Gastroesophageal sphincter (tissue), 4 donors: ENCODE data around the gene ITGA3. TPM values are rescaled to one million over a fixed set of nuclear protein-coding genes. Genes with fewer than 3 reads are reported as not detected.

Experiments used
- ATAC-seq: fragments of 150-250 bp; one replicate; pipeline ENCODE4 v1.9.1; 2016; ENCODE audit warnings: mild to moderate bottlenecking, moderate library complexity
- H3K27ac ChIP-seq, 4 donors: fragments of 200-600 bp; sonication (generic) in 3 of 4; 1 replicate in 3 of 4; 2 replicates in 1 of 4; pipeline ENCODE4 v1.5.1; 2016 to 2019
- H3K27me3 ChIP-seq: fragments of 200-600 bp; sonication (generic); one replicate; pipeline ENCODE4 v1.5.1; 2019
- H3K36me3 ChIP-seq, 2 donors: fragments of 200-600 bp; sonication (generic); one replicate each; pipeline ENCODE4 v1.5.1; 2019; ENCODE audit warnings: control low read depth in 1 of 2
- H3K4me1 ChIP-seq, 3 donors: fragments of 200-600 bp; sonication (generic); 1 replicate in 2 of 3; 2 replicates in 1 of 3; pipeline ENCODE4 v1.5.1; 2016 to 2019; ENCODE audit warnings: control low read depth in 2 of 3
- H3K4me3 ChIP-seq, 2 donors: fragments of 200-600 bp; sonication (generic); one replicate each; pipeline ENCODE4 v1.5.1; 2019; ENCODE audit warnings: mild to moderate bottlenecking in 1 of 2, moderate library complexity in 1 of 2
- H3K9me3 ChIP-seq, 3 donors: fragments of 200-600 bp; sonication (generic); one replicate each; pipeline ENCODE4 v1.5.1; 2017 to 2019; ENCODE audit warnings: control low read depth in 2 of 3
- EP300 ChIP-seq: sonication (generic); formaldehyde crosslinking; IDR thresholded peaks from one replicate; pipeline ENCODE4 v1.6.1; 2017; ENCODE audit warnings: antibody characterized with exemption, mild to moderate bottlenecking
- POLR2A ChIP-seq, 2 donors: fragments of 450-650 bp; IDR thresholded peaks; one replicate each; pipeline ENCODE4 v1.6.1; 2017; ENCODE audit warnings: antibody characterized with exemption in 2 of 2, mild to moderate bottlenecking in 2 of 2, moderate library complexity in 1 of 2
- POLR2AphosphoS5 ChIP-seq: sonication (generic); formaldehyde crosslinking; IDR thresholded peaks from one replicate; pipeline ENCODE4 v1.6.1; 2017; ENCODE audit warnings: antibody characterized with exemption
- WGBS, 2 donors: methylation state at CpG; one replicate each; pipeline ENCODE4 v1.1.5; 2018; ENCODE audit warnings: low coverage in 1 of 2; 5-methylcytosine and 5-hydroxymethylcytosine counted together
- total RNA-seq, 4 donors: library from RNA; depleted of rRNA; stranded (reverse); fragments of >200 nt; gene quantifications; one replicate each; pipeline ENCODE4 v1.1.0, GENCODE V29; 2016
- TF ChIP-seq, protein P1 (sequence below), 4 experiments: fragments of 200-600 bp in 2 of 4; fragments of 450-650 bp in 2 of 4; sonication (generic) in 1 of 4; IDR thresholded peaks; one replicate each; pipeline ENCODE4 v1.5.1; 2017 to 2019; ENCODE audit warnings: antibody characterized with exemption in 4 of 4, mild to moderate bottlenecking in 2 of 4, moderate library complexity in 2 of 4

Gene ITGA3
- total RNA-seq, 4 donors from 2014 or later = 62.4 to 131 (median 124) TPM

DNA sequence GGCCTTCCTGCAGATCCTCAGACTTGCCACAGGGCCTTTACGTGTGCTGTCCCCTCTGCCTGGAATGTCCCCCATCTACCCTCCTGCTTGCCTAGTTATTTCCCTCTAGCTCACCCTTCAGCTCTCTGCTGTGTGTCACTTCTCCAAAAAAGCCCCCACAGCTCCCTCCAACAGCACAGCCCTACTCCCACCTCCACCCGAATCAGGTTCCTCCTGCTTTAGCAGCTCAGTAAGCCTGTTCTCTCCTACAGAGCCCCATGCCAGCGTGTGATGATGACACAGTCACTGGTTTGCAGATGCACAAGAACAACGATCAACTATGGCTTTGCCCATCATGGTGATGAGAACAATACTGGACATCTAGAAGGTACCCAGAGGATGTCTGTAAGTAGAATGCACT is 81.1 kb downstream of the ITGA3 start:
- no peak for ATAC-seq
- H3K36me3 ChIP-seq = peaks cover 0 to 80% of the 10 kb centered on the region in 2 donors
- TF ChIP-seq POLR2AphosphoS5 (no peak), POLR2A (IDR thresholded peaks at IDR 0.05) (no peak), EP300 (no peak)
- TF ChIP-seq, protein P1, sequence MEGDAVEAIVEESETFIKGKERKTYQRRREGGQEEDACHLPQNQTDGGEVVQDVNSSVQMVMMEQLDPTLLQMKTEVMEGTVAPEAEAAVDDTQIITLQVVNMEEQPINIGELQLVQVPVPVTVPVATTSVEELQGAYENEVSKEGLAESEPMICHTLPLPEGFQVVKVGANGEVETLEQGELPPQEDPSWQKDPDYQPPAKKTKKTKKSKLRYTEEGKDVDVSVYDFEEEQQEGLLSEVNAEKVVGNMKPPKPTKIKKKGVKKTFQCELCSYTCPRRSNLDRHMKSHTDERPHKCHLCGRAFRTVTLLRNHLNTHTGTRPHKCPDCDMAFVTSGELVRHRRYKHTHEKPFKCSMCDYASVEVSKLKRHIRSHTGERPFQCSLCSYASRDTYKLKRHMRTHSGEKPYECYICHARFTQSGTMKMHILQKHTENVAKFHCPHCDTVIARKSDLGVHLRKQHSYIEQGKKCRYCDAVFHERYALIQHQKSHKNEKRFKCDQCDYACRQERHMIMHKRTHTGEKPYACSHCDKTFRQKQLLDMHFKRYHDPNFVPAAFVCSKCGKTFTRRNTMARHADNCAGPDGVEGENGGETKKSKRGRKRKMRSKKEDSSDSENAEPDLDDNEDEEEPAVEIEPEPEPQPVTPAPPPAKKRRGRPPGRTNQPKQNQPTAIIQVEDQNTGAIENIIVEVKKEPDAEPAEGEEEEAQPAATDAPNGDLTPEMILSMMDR (IDR thresholded peaks at IDR 0.05) = no peak
- H3K27ac ChIP-seq = no peak overlapping the region
- no peaks in the 10 kb centered on the region for H3K9me3 ChIP-seq
- no peak overlapping the region for H3K4me3 ChIP-seq
- H3K27me3 ChIP-seq = no peaks in the 10 kb centered on the region
- H3K4me1 ChIP-seq = peaks cover 3 to 50% (median 20%) of the 10 kb centered on the region in 3 donors
- WGBS, 2 donors = 53 to 71% methylated on average over 1 to 2 of the region's 4 CpGs

DNA sequence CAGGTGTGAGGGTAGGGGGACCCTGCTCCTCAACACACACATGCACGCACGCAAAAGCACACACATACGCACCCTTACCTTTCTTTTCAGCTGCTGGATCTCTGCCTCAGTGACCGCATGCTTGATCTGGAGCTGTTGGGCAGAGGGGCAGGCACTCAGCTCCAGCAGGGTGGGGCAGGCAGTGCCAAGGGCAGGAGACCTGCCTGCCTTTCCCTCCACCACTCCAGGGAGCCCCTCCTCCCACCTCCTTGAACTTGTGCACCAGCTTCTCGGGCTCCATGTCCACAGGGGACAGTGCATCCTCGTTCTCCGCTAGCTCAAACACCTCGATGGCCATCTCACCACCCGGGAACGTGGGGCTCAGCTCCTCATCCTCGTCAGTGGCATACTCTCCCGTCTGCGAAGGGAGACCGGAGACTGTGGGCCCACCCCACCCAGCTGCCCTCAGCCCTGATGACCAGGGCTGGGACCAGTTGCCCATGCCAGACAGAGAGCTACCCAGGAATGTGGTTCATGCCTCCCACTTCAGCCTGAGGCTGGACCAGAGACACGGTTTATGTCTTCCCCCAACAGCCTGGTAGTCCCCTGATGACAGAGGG is 83.4 kb downstream of the ITGA3 start:
- Histone ChIP-seq H3K27me3 (no peaks in the 10 kb centered on the region), H3K9me3 (no peaks in the 10 kb centered on the region), H3K36me3 (peaks cover 0 to 100% of the 10 kb centered on the region in 2 donors), H3K4me1 (peaks cover 0 to 46% (median 7%) of the 10 kb centered on the region in 3 donors), H3K27ac (peak overlapping the region in 2 of 4 donors; percentile 46 to 50), H3K4me3 (no peak overlapping the region)
- 67 to 89% methylated on average over 3 of the region's 15 CpGs for WGBS, 2 donors
- ATAC-seq = no peak
- TF ChIP-seq EP300 (no peak), POLR2AphosphoS5 (no peak)

Other genes starting within 250 kb of the ITGA3 start
- gene TAC4, start 208.0 kb upstream of the ITGA3 start, total RNA-seq = not detected
- gene DLX4, start 86.9 kb upstream of the ITGA3 start, total RNA-seq = under 1 TPM in 1 of 4 donors, not detected in 3; 0.35 TPM
- gene DLX3, start 60.9 kb upstream of the ITGA3 start, total RNA-seq = not detected
- 10 to 100 TPM; 31.6 to 70.6 (median 58.1) TPM for gene PDK2, start 39.2 kb downstream of the ITGA3 start, total RNA-seq
- 1 to 10 TPM; 1.3 to 2.8 (median 2.3) TPM for gene SAMD14, start 74.0 kb downstream of the ITGA3 start, total RNA-seq
- 10 to 100 TPM; 23.3 to 38.1 (median 30.8) TPM for gene PPP1R9B, start 94.6 kb downstream of the ITGA3 start, total RNA-seq
- 100 to 1,000 TPM in 2 of 4 donors, 10 to 100 TPM in 2; 58.1 to 145 (median 93.4) TPM for gene SGCA, start 109.9 kb downstream of the ITGA3 start, total RNA-seq
- gene COL1A1, start 145.5 kb downstream of the ITGA3 start, total RNA-seq = 10 to 100 TPM; 14.6 to 92.9 (median 69.7) TPM
- under 1 TPM in 1 of 4 donors, not detected in 3; 0.16 TPM for gene TMEM92, start 218.4 kb downstream of the ITGA3 start, total RNA-seq